Pons (tissue), 1 donor: ENCODE measurements around the gene RTN4.
"Not testable (repeated sequence)": the region's sequence is repeated elsewhere in the genome, so short reads cannot be mapped to it uniquely, and the experiment has no call there.

ENCODE experiments used
- DNase-seq: peaks from one replicate; pipeline ENCODE4 v3.0.0-alpha.2; 2016; ENCODE audit warnings: low spot score

The RTN4 gene, protein sequence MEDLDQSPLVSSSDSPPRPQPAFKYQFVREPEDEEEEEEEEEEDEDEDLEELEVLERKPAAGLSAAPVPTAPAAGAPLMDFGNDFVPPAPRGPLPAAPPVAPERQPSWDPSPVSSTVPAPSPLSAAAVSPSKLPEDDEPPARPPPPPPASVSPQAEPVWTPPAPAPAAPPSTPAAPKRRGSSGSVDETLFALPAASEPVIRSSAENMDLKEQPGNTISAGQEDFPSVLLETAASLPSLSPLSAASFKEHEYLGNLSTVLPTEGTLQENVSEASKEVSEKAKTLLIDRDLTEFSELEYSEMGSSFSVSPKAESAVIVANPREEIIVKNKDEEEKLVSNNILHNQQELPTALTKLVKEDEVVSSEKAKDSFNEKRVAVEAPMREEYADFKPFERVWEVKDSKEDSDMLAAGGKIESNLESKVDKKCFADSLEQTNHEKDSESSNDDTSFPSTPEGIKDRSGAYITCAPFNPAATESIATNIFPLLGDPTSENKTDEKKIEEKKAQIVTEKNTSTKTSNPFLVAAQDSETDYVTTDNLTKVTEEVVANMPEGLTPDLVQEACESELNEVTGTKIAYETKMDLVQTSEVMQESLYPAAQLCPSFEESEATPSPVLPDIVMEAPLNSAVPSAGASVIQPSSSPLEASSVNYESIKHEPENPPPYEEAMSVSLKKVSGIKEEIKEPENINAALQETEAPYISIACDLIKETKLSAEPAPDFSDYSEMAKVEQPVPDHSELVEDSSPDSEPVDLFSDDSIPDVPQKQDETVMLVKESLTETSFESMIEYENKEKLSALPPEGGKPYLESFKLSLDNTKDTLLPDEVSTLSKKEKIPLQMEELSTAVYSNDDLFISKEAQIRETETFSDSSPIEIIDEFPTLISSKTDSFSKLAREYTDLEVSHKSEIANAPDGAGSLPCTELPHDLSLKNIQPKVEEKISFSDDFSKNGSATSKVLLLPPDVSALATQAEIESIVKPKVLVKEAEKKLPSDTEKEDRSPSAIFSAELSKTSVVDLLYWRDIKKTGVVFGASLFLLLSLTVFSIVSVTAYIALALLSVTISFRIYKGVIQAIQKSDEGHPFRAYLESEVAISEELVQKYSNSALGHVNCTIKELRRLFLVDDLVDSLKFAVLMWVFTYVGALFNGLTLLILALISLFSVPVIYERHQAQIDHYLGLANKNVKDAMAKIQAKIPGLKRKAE

DNA sequence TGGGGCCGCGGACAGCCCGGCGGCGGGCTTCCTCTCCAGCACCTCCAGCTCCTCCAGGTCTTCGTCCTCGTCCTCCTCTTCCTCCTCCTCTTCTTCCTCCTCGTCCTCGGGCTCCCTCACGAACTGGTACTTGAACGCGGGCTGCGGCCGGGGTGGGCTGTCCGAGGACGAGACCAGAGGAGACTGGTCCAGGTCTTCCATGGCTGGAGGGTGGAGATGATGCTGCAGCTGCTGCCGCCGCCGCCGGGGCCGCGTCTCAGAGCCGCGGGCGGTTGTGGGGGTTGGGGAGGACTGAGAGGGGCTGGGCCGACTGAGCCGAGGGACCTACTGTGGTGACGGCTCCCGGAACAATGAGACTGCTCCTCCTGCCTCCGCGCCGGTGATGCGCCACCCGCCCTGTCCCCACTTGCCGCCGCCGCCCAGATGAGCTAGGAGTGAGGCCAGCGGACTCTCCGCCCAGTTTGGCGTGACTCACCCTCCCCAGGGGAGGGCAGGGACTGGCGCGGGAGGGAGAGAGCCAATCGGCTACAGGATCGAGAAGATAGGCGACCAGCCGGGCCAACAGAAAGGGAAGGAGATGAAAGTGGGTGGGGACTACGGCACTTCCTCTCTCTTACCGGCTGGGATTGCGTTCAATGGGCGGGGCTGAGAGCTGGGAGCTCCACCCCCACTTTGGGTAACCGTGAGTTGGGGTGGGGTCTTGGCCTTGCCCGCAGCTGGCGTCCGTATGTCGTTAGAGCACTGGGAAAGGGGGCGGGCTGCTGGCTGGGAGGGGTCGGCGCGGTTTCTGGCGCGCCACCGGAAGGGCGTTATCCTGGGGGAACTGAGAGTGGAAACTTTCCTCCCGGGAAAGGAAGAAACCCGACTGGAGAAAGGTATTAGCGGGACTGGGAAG is at the start of gene RTN4:
TSS of gene RTN4 (minus strand) at position 352 of the 895 bp plus-strand sequence. CDS start at position 201, 151 bp downstream.
- peak; percentile 99 for DNase-seq

GRCh38 chr2:55099493-55099877 is 49.2 kb upstream of the RTN4 start:
- no peak for DNase-seq

DNA sequence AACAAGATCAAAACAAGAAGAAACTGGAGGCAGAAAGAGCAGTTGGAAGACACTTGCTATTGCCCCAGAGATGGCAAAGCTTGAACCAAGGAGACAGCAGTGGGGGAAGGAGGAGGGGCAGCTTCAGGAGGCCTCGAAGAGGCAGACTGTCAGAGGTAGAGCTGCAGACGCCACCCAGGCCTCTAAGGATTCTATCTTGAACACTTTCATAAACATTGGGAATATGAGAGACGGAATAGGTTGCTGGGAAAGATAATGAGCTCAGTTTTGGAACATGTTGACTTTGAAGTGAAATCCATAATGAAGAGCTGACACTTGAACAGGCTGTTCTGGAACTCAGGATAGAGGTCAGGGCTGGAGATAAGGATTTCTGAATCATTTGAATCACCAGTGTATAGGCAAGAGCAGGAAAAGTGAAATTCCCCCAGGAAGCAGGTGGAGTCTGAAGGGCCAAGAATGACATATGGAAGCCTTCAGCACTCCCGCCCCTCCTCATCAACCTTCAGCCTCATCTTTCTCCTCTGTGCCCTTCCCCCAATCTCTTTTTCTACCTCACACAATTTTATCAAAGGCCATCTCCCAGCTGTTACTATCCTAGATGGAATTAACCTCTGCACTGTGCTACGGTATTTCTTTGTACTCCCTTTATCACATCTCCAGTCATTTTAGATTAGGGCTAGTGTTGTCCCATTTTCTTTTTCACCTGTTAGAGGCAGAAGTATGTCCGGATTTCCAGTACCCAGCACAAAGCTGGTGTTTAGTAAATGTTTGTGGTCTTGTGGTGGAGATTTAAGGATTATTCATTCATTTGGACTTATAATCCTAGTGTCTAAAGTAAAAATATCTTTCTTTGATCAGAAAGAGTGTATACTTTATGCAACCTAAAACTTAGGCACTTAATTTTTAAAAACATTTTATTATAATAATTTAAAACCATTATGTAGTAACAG is 47.5 kb upstream of the RTN4 start:
- no peak for DNase-seq

DNA sequence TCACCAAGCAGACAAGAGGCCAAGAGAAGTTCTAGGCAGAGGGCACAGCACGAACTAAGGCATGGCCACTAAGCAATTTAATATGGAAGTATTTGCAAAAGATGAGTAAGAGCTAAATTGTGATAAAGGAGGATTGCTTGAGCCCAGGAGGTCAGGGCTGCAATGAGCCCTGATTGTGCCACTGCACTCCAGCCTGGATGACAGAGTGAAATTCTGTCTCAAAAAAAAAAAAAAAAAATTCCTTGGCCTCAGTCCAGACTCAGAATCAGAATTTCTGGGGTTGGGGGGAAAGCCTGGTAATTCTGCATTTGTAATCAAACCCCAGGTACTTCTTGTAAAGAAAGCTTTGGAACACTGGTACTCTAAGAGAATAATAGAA is 46.8 kb upstream of the RTN4 start:
- no peak for DNase-seq

DNA sequence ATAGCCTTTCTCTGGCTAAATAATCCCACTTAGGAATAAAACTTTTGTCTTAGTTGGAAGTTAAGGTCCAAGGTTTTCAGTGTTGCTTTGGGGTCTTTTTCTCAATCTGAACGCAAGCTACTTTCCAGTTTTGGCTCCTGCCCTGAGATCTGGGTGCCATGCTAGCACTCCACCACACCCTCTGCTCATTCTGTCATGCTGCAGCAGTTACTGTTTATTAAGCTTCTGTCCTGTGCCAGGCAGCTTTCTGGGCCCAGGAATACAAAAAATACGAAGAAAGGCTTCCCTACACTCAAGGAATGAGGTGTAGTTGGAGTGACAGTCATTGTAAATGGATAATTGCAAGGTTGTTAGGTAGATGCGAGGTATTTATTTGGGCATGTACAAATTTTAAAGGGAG is 46.3 kb upstream of the RTN4 start:
- no peak for DNase-seq

DNA sequence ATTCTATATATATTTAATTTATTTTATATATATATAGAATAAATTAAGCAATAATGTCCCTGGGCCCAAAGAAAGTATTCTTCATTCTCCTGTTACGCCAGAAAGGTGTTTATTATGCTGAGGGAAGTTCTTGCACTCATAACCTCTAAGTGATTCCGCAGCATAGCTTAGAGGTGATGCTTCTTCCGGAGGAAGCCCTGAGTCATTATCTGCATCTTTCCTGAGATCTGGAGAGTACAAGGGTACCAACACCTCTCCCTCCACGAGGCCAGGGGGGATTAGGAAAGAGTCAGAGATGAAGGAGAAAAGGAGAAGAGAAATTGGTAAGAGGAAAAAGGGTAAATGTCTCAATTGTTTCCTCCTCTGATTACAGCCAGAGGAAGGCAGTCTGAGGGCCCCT is 43.1 kb upstream of the RTN4 start:
- no peak for DNase-seq

GRCh38 chr2:55092439-55092838 is 42.2 kb upstream of the RTN4 start:
- DNase-seq: no peak

DNA sequence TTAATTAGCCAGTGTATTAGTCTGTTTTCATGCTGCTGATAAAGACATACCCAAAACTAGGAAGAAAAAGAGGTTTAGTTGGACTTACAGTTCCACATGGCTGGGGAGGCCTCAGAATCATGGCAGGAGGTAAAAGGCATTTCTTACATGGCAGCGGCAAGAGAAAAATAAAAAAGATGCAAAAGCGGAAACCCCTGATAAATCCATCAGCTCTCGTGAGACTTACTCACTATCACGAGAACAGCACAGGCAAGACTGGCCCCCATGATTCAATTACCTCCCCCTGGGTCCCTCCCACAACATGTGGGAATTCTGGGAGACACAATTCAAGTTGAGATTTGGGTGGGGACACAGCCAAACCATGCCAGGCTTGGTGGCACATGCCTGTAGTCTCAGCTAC is 41.4 kb upstream of the RTN4 start:
- not testable (repeated sequence) for DNase-seq

- DNase-seq: no peak
Observed at GRCh38 chr2:55090702-55091101, 40.5 kb upstream of the RTN4 start.

GRCh38 chr2:55089726-55090125 is 39.5 kb upstream of the RTN4 start:
- DNase-seq: no peak

- no peak for DNase-seq
Observed at GRCh38 chr2:55088400-55088799, 38.1 kb upstream of the RTN4 start.

GRCh38 chr2:55087936-55088335 is 37.7 kb upstream of the RTN4 start:
- no peak for DNase-seq

GRCh38 chr2:55087501-55087900 is 37.2 kb upstream of the RTN4 start:
- DNase-seq: no peak

DNA sequence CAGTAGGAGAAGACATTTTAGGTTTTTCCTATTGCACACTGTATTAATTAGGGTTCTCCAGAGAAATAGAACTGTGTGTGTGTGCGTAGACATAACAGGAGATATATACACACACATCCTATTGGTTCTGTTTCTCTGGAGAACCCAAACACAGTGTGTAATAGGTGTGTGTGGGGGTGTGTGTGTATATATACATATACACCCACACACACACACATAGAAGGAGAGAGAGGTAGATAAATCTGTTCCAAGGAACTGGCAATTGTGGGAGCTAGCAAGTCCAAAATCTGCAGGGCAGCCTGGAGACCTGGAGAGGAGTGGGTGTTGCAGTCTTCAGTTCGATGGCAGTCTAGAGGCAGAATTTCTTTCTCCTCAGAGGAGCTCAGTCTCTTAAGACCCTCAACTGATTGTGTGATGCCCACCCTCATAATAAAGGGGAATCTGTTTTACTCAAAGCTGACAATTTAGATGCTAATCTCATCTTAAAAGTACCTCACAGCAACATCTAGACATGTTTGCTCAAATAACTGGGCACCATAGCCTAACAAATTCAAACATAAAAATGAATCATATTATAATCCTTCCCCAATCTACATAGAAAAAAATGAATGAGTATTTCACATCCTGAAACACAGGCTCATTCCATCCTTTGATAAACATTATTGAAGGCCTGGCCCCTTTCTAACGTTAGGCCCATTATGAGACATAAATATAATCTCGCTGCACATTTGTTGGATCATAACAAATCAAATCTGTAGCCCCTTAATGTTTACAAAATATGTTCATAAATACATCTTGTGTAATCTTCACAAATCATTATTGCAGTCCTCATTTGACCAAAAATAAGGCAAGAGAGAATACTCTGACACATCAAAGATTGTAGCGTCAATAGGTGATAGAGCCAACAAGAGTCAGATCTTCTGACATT is 35.1 kb upstream of the RTN4 start:
- DNase-seq: no peak

DNA sequence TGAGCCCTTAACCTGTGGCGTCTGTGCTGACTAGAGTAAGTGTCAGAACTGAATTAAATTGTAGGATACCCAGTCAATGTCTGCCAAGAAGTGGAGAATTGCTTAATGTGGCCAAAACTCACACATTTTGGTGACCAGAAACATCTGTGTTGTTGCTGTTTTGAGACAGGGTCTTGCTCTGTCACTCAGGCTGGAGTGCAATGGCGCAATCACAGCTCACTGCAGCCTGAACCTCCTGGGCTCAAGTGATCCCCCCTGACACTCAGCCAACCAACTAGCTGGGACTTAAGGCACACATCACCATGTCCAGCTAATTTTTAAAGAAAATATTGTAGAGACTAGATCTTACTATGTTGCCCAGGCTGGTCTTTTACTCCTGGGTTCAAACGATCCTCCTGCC is 34.4 kb upstream of the RTN4 start:
- DNase-seq: no peak

- no peak for DNase-seq
Observed at GRCh38 chr2:55080204-55080738, 30.0 kb upstream of the RTN4 start.

- DNase-seq: no peak
Observed at GRCh38 chr2:55078956-55079355, 28.7 kb upstream of the RTN4 start.

DNA sequence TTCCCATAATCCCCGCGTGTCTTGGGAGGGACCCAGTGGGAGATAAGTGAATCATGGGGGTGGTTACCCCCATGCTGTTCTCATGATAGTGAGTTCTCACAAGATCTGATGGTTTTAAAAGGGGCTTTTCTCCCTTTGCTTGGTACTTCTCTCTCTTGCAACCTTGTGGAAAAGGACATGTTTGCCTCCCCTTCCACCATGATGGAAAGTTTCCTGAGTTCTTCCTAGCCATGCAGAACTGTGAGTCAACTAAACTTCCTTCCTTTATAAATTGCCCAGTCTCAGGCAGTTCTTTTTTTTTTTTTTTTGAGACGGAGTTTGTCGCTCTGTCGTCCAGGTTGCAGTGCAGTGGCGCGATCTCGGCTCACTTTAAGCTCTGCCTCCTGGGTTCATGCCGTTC is 26.5 kb upstream of the RTN4 start:
- no peak for DNase-seq

- DNase-seq: not testable (repeated sequence)
Observed at GRCh38 chr2:55076019-55076418, 25.8 kb upstream of the RTN4 start.
